Lung (tissue), 12 donors: Measurements from ENCODE around the gene GARIN6. TPM values are rescaled to one million over a fixed set of nuclear protein-coding genes. Genes with fewer than 3 reads are reported as not detected.

Experiments used
- ATAC-seq: fragments of 200-7000 bp; cut with Tn5 transposase; one replicate; pipeline ENCODE4 v1.9.1; 2020; ENCODE audit warnings: moderate number of reproducible peaks; ENCODE audit not compliant: insufficient read depth, low FRiP score
- DNase-seq, 3 donors: peaks; one replicate each; pipeline ENCODE4 v3.0.0-alpha.2; 2013 to 2017
- H3K27ac ChIP-seq, 2 donors: one replicate each; pipeline ENCODE4 v1.5.1; 2013; ENCODE audit warnings: mild to moderate bottlenecking in 2 of 2, moderate library complexity in 2 of 2, control low read depth in 1 of 2, inconsistent platforms in 1 of 2, low read depth in 1 of 2, low read length in 1 of 2
- H3K27me3 ChIP-seq, 3 donors: one replicate each; pipeline ENCODE4 v1.5.1; 2013; ENCODE audit warnings: low read length in 2 of 3; ENCODE audit not compliant: control insufficient read depth in 3 of 3, insufficient read depth in 3 of 3
- H3K36me3 ChIP-seq, 4 donors: one replicate each; pipeline ENCODE4 v1.5.1; 2013; ENCODE audit warnings: low read length in 4 of 4, mild to moderate bottlenecking in 1 of 4, moderate library complexity in 1 of 4; ENCODE audit not compliant: control insufficient read depth in 4 of 4, insufficient read depth in 4 of 4
- H3K4me1 ChIP-seq, 5 donors: one replicate each; pipeline ENCODE4 v1.5.1; 2013; ENCODE audit warnings: low read length in 5 of 5, mild to moderate bottlenecking in 2 of 5, moderate library complexity in 1 of 5; ENCODE audit not compliant: control insufficient read depth in 5 of 5, insufficient read depth in 5 of 5
- H3K4me3 ChIP-seq: one replicate; pipeline ENCODE4 v1.5.1; 2013; ENCODE audit warnings: mild to moderate bottlenecking, control low read depth, moderate library complexity
- H3K9ac ChIP-seq, 2 donors: one replicate each; pipeline ENCODE4 v1.5.1; 2013; ENCODE audit warnings: low read length in 2 of 2, control low read depth in 1 of 2; ENCODE audit not compliant: insufficient read depth in 1 of 2
- H3K9me3 ChIP-seq, 4 donors: one replicate each; pipeline ENCODE4 v1.5.1; 2013; ENCODE audit warnings: low read length in 3 of 4, mild to moderate bottlenecking in 1 of 4, moderate library complexity in 1 of 4; ENCODE audit not compliant: control insufficient read depth in 4 of 4, insufficient read depth in 3 of 4
- WGBS, 2 donors: extraction: QIAGEN DNeasy Blood & Tissue Kit; methylation state at CpG; one replicate each; pipeline ENCODE4 v1.1.7; 2013; 5-methylcytosine and 5-hydroxymethylcytosine counted together
- polyA plus RNA-seq, 2 donors: library from polyadenylated mRNA; stranded (reverse); fragments of 200-250 nt; gene quantifications; one replicate each; pipeline ENCODE4 v1.2.1, GENCODE V29; 2013
- total RNA-seq, 2 donors: library from RNA; depleted of rRNA in 1 of 2; stranded (reverse); fragments of >200 nt in 1 of 2; gene quantifications; one replicate each; pipeline ENCODE4 v1.2.1, GENCODE V29; 2014 to 2021
- TF ChIP-seq, protein P1 (sequence below): IDR thresholded peaks from 2 replicates; pipeline ENCODE4 v1.5.1; 2012; ENCODE audit warnings: mild to moderate bottlenecking; ENCODE audit errors: control extremely low read depth, extremely low read depth
- donor health status: control.
- donor health status: control.
- donor health status: Bipolar disorder and iron deficiency.
- donor health status: healthy.
- donor health status: DM: yes; HTN: yes; CAD: no.

The GARIN6 gene
- total and polyA plus RNA-seq, 4 donors: not detected

DNA sequence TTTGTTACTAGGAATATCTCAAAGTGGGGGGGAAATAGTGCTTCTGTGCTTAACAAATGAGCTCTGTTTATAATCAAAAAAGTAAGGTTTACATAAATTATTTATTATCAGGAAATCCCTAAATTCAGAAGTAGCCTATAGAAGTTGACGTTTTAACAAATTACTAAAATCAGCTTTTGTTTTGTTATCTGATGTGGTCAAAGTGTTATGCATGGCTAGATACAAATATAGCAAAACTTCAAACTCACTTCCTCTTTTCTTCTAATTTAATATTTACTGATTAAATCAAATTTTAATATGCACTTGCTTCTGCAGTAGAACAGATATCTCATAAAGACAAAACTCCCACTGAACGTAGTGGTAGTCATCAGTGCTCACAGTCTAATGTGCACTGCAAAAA lies 47.5 kb downstream of the GARIN6 start:
- H3K9ac ChIP-seq: no peak overlapping the region
- ATAC-seq (no peak), DNase-seq (no peak)
- H3K27me3 ChIP-seq: no peaks in the 10 kb centered on the region
- no peaks in the 10 kb centered on the region for H3K9me3 ChIP-seq
- no peak overlapping the region for H3K4me3 ChIP-seq
- no peaks in the 10 kb centered on the region for H3K4me1 ChIP-seq
- WGBS, 2 donors: 30 to 36% methylated on average over 2 of the region's 2 CpGs
- no peaks in the 10 kb centered on the region for H3K36me3 ChIP-seq
- H3K27ac ChIP-seq: no peak overlapping the region
- TF ChIP-seq, protein P1, sequence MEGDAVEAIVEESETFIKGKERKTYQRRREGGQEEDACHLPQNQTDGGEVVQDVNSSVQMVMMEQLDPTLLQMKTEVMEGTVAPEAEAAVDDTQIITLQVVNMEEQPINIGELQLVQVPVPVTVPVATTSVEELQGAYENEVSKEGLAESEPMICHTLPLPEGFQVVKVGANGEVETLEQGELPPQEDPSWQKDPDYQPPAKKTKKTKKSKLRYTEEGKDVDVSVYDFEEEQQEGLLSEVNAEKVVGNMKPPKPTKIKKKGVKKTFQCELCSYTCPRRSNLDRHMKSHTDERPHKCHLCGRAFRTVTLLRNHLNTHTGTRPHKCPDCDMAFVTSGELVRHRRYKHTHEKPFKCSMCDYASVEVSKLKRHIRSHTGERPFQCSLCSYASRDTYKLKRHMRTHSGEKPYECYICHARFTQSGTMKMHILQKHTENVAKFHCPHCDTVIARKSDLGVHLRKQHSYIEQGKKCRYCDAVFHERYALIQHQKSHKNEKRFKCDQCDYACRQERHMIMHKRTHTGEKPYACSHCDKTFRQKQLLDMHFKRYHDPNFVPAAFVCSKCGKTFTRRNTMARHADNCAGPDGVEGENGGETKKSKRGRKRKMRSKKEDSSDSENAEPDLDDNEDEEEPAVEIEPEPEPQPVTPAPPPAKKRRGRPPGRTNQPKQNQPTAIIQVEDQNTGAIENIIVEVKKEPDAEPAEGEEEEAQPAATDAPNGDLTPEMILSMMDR: no peak
